Left ventricle myocardium superior (tissue), 1 donor: ENCODE data around the gene CYB5R3. TPM values are rescaled to one million over a fixed set of nuclear protein-coding genes. Genes with fewer than 3 reads are reported as not detected.
A peak's percentile ranks its signal among the peaks of the same experiment; 100 is the strongest.
"Not testable (repeated sequence)": the region's sequence is repeated elsewhere in the genome, so short reads cannot be mapped to it uniquely, and the experiment has no call there.

ENCODE experiments used
- ATAC-seq: fragments of 200-7000 bp; cut with Tn5 transposase; one replicate; pipeline ENCODE4 v1.9.1; 2020; ENCODE audit warnings: mild to moderate bottlenecking, moderate library complexity
- DNase-seq: peaks from one replicate; pipeline ENCODE4 v3.0.0-alpha.2; 2020
- intact Hi-C: fragments of 100-400 bp; cut with micrococcal nuclease; formaldehyde crosslinking; loops from one replicate; pipeline ENCODE4 v1.11.0; 2022
- total RNA-seq: library from RNA; stranded (reverse); fragmentation: NEBNext Ultra II Directional; extraction: Animal tissue kit (Norgen Biotek cat#: 25700); gene quantifications from one replicate; pipeline ENCODE4 v1.2.1, GENCODE V29; 2021
- donor health status: DM: no; HTN: yes; CAD: no; lungs with severe emphysema.

Gene CYB5R3
- total RNA-seq, 1 donor from 2014 or later: 283 TPM

- intact Hi-C loops: no loop called here
- ATAC-seq (peak; percentile 88), DNase-seq (peak; percentile 100)
Measured at GRCh38 chr22:42614312-42615091, 34.7 kb downstream of the CYB5R3 start, which contains the start of gene POLDIP3. Gene POLDIP3, minus strand, starts transcription at chr22:42614883. Its CDS starts 26 bp downstream, at chr22:42614857.

GRCh38 chr22:42613872-42614301 lies 35.3 kb downstream of the CYB5R3 start:
- no peak for ATAC-seq
- intact Hi-C loops: no loop called here
- DNase-seq: no peak

- intact Hi-C loops: no loop called here
- no peak for DNase-seq
- no peak for ATAC-seq
Measured at GRCh38 chr22:42612336-42612735, 36.9 kb downstream of the CYB5R3 start.

- intact Hi-C loops: no loop called here
- ATAC-seq (no peak), DNase-seq (no peak)
Measured at GRCh38 chr22:42611051-42611450, 38.1 kb downstream of the CYB5R3 start.

GRCh38 chr22:42610186-42610585 lies 39.0 kb downstream of the CYB5R3 start:
- no peak for ATAC-seq
- no peak for DNase-seq
- intact Hi-C loops: no loop called here

- ATAC-seq (peak; percentile 34), DNase-seq (no peak)
- intact Hi-C loops: no loop called here
Measured at GRCh38 chr22:42608823-42609361, 40.3 kb downstream of the CYB5R3 start.

- ATAC-seq (no peak), DNase-seq (no peak)
- intact Hi-C loops: no loop called here
Measured at GRCh38 chr22:42608136-42608822, 40.9 kb downstream of the CYB5R3 start.

- DNase-seq, ATAC-seq: not testable (repeated sequence)
Measured at GRCh38 chr22:42607641-42608040, 41.6 kb downstream of the CYB5R3 start.

GRCh38 chr22:42604403-42604802 lies 44.8 kb downstream of the CYB5R3 start:
- DNase-seq (no peak), ATAC-seq (peak; percentile 62)
- intact Hi-C loops: no loop called here

More at GRCh38 chr22:42607641-42608040, 41.6 kb downstream of the CYB5R3 start:
- intact Hi-C loops: not testable (repeated sequence)

GRCh38 chr22:42603427-42603826 lies 45.8 kb downstream of the CYB5R3 start:
- intact Hi-C loops: no loop called here
- DNase-seq (no peak), ATAC-seq (no peak)

GRCh38 chr22:42602470-42602869 lies 46.7 kb downstream of the CYB5R3 start:
- intact Hi-C loops: no loop called here
- ATAC-seq (no peak), DNase-seq (no peak)

- intact Hi-C loops: no loop called here
- ATAC-seq (no peak), DNase-seq (no peak)
Measured at GRCh38 chr22:42601879-42602465, 47.2 kb downstream of the CYB5R3 start.

- DNase-seq (no peak), ATAC-seq (no peak)
- intact Hi-C loops: no loop called here
Measured at GRCh38 chr22:42596863-42597530, 52.2 kb downstream of the CYB5R3 start.

- ATAC-seq: peak; percentile 91
- intact Hi-C loops: no loop called here
- DNase-seq: peak; percentile 70
Measured at GRCh38 chr22:42596336-42596735, 52.9 kb downstream of the CYB5R3 start.

- no peak for DNase-seq
- intact Hi-C loops: no loop called here
- peak; percentile 72 for ATAC-seq
Measured at GRCh38 chr22:42595434-42595833, 53.8 kb downstream of the CYB5R3 start.

- intact Hi-C loops: no loop called here
- DNase-seq (no peak), ATAC-seq (no peak)
Measured at GRCh38 chr22:42591987-42592386, 57.2 kb downstream of the CYB5R3 start.

GRCh38 chr22:42587588-42588175 lies 61.5 kb downstream of the CYB5R3 start:
- ATAC-seq (no peak), DNase-seq (no peak)
- intact Hi-C loops: no loop called here

GRCh38 chr22:42586381-42586780 lies 62.8 kb downstream of the CYB5R3 start:
- no peak for DNase-seq
- intact Hi-C loops: no loop called here
- ATAC-seq: no peak

GRCh38 chr22:42585096-42585495 lies 64.1 kb downstream of the CYB5R3 start:
- intact Hi-C loops: no loop called here
- ATAC-seq (no peak), DNase-seq (no peak)
